Mesenchymal stem cell (in vitro differentiated cells and primary cell): Measurements from ENCODE around the gene MVB12A.
A peak's percentile ranks its signal among the peaks of the same experiment; 100 is the strongest.

Source experiments
- DNase-seq: peaks from one replicate; pipeline ENCODE4 v3.0.0-alpha.2; 2013
- H2AFZ ChIP-seq: one replicate; pipeline ENCODE4 v1.6.1; 2013; ENCODE audit warnings: low read depth, mild to moderate bottlenecking, control low read depth, inconsistent platforms, low read length, moderate library complexity
- H2AK5ac ChIP-seq: 2 replicates; pipeline ENCODE4 v1.6.1; 2013; ENCODE audit warnings: low read length, moderate library complexity, mild to moderate bottlenecking, inconsistent platforms; ENCODE audit not compliant: severe bottlenecking
- H2BK120ac ChIP-seq: one replicate; pipeline ENCODE4 v1.6.1; 2013; ENCODE audit warnings: low read depth, mild to moderate bottlenecking, inconsistent platforms, low read length, moderate library complexity
- H2BK12ac ChIP-seq, 2 experiments: one replicate each; pipeline ENCODE4 v1.6.1; 2013; ENCODE audit warnings: inconsistent platforms in 2 of 2, low read length in 2 of 2, mild to moderate bottlenecking in 2 of 2, moderate library complexity in 2 of 2, control low read depth in 1 of 2
- H2BK15ac ChIP-seq: one replicate; pipeline ENCODE4 v1.6.1; 2013; ENCODE audit warnings: mild to moderate bottlenecking, low read depth, inconsistent platforms; ENCODE audit not compliant: poor library complexity, severe bottlenecking
- H2BK5ac ChIP-seq: 2 replicates; pipeline ENCODE4 v1.6.1; 2013; ENCODE audit warnings: low read depth, mild to moderate bottlenecking, low read length, control low read depth, inconsistent platforms; ENCODE audit not compliant: poor library complexity, severe bottlenecking
- H3K14ac ChIP-seq, 2 experiments: one replicate each; pipeline ENCODE4 v1.6.1; 2013; ENCODE audit warnings: inconsistent platforms in 2 of 2, low read length in 2 of 2, control low read depth in 1 of 2, mild to moderate bottlenecking in 1 of 2, moderate library complexity in 1 of 2
- H3K18ac ChIP-seq, 2 experiments: one replicate each; pipeline ENCODE4 v1.6.1; 2013; ENCODE audit warnings: inconsistent platforms in 2 of 2, low read length in 2 of 2, control low read depth in 1 of 2, low read depth in 1 of 2, mild to moderate bottlenecking in 1 of 2
- H3K23ac ChIP-seq, 2 experiments: one replicate each; pipeline ENCODE4 v1.6.1; 2013; ENCODE audit warnings: inconsistent platforms in 2 of 2, low read length in 2 of 2, mild to moderate bottlenecking in 2 of 2, moderate library complexity in 2 of 2, control low read depth in 1 of 2
- H3K27ac ChIP-seq: 2 replicates; pipeline ENCODE4 v1.5.1; 2013; ENCODE audit warnings: mild to moderate bottlenecking, moderate library complexity, low read length, control low read depth, inconsistent platforms; ENCODE audit not compliant: poor library complexity, severe bottlenecking
- H3K27me3 ChIP-seq, 2 experiments: 2 replicates each; pipeline versions ENCODE4 v1.6.1 to v1.7.0; 2013; ENCODE audit warnings: low read length in 2 of 2, mild to moderate bottlenecking in 2 of 2, moderate library complexity in 2 of 2, control low read depth in 1 of 2, inconsistent platforms in 1 of 2; ENCODE audit not compliant: control insufficient read depth in 1 of 2, insufficient read depth in 1 of 2
- H3K36me3 ChIP-seq, 2 experiments: 2 replicates each; pipeline versions ENCODE4 v1.6.1 to v1.7.0; 2013; ENCODE audit warnings: low read length in 2 of 2, control low read depth in 1 of 2, inconsistent platforms in 1 of 2, low read depth in 1 of 2, mild to moderate bottlenecking in 1 of 2; ENCODE audit not compliant: insufficient read depth in 2 of 2, control insufficient read depth in 1 of 2
- H3K4ac ChIP-seq, 2 experiments: one replicate each; pipeline ENCODE4 v1.6.1; 2013; ENCODE audit warnings: inconsistent platforms in 2 of 2, low read length in 2 of 2, mild to moderate bottlenecking in 2 of 2, moderate library complexity in 2 of 2, control low read depth in 1 of 2, low read depth in 1 of 2
- H3K4me1 ChIP-seq: 2 replicates; pipeline ENCODE4 v1.6.1; 2013; ENCODE audit warnings: low read depth, low read length, control low read depth; ENCODE audit not compliant: control insufficient read depth, insufficient read depth
- H3K4me2 ChIP-seq: 2 replicates; pipeline ENCODE4 v1.6.1; 2013; ENCODE audit warnings: low read length, mild to moderate bottlenecking, inconsistent platforms; ENCODE audit not compliant: poor library complexity, severe bottlenecking
- H3K4me3 ChIP-seq, 2 experiments: 2 replicates each; pipeline versions ENCODE4 v1.5.1 to v1.7.0; 2013; ENCODE audit warnings: low read length in 2 of 2, mild to moderate bottlenecking in 2 of 2, control low read depth in 1 of 2, low read depth in 1 of 2; ENCODE audit not compliant: insufficient read depth in 1 of 2
- H3K79me1 ChIP-seq: replicated peaks from 2 replicates; pipeline ENCODE4 v1.6.1; 2013; ENCODE audit warnings: mild to moderate bottlenecking, control low read depth, low read length, inconsistent platforms; ENCODE audit not compliant: poor library complexity, severe bottlenecking
- H3K9ac ChIP-seq: 2 replicates; pipeline ENCODE4 v1.7.0; 2013; ENCODE audit warnings: mild to moderate bottlenecking, low read length, moderate library complexity
- H3K9me3 ChIP-seq: 2 replicates; pipeline ENCODE4 v1.7.0; 2013; ENCODE audit warnings: mild to moderate bottlenecking, low read length; ENCODE audit not compliant: control insufficient read depth
- H4K8ac ChIP-seq: one replicate; pipeline ENCODE4 v1.6.1; 2013; ENCODE audit warnings: inconsistent platforms, mild to moderate bottlenecking, low read length, moderate library complexity
- H4K91ac ChIP-seq: one replicate; pipeline ENCODE4 v1.6.1; 2013; ENCODE audit warnings: mild to moderate bottlenecking, low read length, inconsistent platforms
- WGBS: methylation state at CpG from one replicate; pipeline ENCODE4 v1.1.7; 2013; ENCODE audit warnings: mixed read lengths; 5-methylcytosine and 5-hydroxymethylcytosine counted together

MVB12A gene

DNA sequence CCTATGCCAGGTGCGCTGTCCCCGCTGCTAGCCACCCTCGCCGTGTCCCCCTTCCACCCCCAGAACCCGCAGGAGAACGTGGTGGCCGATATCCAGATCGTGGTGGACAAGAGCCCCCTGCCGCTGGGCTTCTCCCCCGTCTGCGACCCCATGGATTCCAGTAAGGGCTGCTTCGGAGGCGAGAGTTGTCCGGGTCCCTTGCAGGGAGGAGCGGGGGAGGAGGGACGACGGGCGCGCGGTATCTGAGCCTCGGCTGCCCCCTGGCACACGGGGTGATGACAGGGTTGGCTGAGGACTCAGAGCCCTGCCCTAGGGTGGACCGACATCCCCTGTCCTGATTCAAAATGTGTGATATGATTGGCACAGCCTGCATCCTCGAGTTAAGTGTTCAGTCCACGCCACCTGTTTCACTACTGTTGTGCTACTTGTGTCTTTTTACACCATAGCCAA lies 653 bp downstream of the MVB12A start:
- peak overlapping the region; percentile 97 for H4K91ac ChIP-seq
- H3K4me1 ChIP-seq, result peaks cover 16% of the 10 kb centered on the region
- H2AFZ ChIP-seq, result peak overlapping the region; percentile 99
- peak overlapping the region; percentile 80 for H3K4me2 ChIP-seq
- no peak overlapping the region for H3K27ac ChIP-seq
- peak overlapping the region; percentile 79 to 90 for H3K18ac ChIP-seq
- H3K79me1 ChIP-seq, result peaks cover 11% of the 10 kb centered on the region
- H3K36me3 ChIP-seq, result peaks cover 16 to 23% of the 10 kb centered on the region in 2 experiments
- 28% methylated on average over 25 of the region's 25 CpGs for WGBS
- peak overlapping the region; percentile 87 for H3K9ac ChIP-seq
- H3K4ac ChIP-seq, result peak overlapping the region; percentile 88 to 91
- H3K9me3 ChIP-seq, result no peaks in the 10 kb centered on the region
- H2BK12ac ChIP-seq, result peak overlapping the region; percentile 44 to 84
- H3K4me3 ChIP-seq, result peak overlapping the region; percentile 97 to 98
- peak; percentile 41 for DNase-seq
- H2BK15ac ChIP-seq, result no peak overlapping the region
- H3K23ac ChIP-seq, result peak overlapping the region in 1 of 2 experiments; percentile 85
- H2BK120ac ChIP-seq, result peak overlapping the region; percentile 97
- H3K14ac ChIP-seq, result peak overlapping the region in 1 of 2 experiments; percentile 96
- peak overlapping the region; percentile 77 for H4K8ac ChIP-seq
- peaks cover 0 to 8% of the 10 kb centered on the region in 2 experiments for H3K27me3 ChIP-seq
- no peak overlapping the region for H2BK5ac ChIP-seq
- no peak overlapping the region for H2AK5ac ChIP-seq

DNA sequence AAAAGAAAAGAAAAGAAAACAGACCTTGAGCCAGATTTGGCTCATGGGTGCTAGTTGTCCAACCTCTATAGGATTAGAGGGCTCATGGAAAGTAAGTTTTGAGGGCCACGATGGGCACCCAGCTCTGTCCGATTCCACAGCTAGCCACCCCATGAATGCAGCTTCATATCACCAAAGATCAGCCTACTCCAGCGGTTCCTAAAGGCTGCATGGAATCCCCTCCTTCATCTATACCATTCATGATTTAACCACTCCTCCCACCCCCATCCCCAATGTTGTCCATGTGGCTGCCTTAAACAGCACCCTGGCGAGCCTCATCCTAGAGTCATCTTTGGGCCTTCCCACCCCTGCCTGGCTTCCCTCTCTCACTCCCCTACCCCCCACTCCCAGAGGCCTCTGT lies 2.1 kb downstream of the MVB12A start:
- H3K23ac ChIP-seq, result no peak overlapping the region
- H2BK5ac ChIP-seq, result no peak overlapping the region
- H3K4ac ChIP-seq, result no peak overlapping the region
- H3K9ac ChIP-seq, result no peak overlapping the region
- H2AFZ ChIP-seq, result no peak overlapping the region
- WGBS, result 98% methylated on average over 4 of the region's 4 CpGs
- no peak overlapping the region for H2BK120ac ChIP-seq
- H3K14ac ChIP-seq, result no peak overlapping the region
- H4K8ac ChIP-seq, result no peak overlapping the region
- H2BK15ac ChIP-seq, result no peak overlapping the region
- H3K4me1 ChIP-seq, result peaks cover 16% of the 10 kb centered on the region
- no peak overlapping the region for H4K91ac ChIP-seq
- no peak overlapping the region for H3K18ac ChIP-seq
- H3K36me3 ChIP-seq, result peaks cover 16 to 23% of the 10 kb centered on the region in 2 experiments
- no peak overlapping the region for H2AK5ac ChIP-seq
- H3K79me1 ChIP-seq, result peaks cover 11% of the 10 kb centered on the region
- H3K27me3 ChIP-seq, result no peaks in the 10 kb centered on the region
- H3K27ac ChIP-seq, result no peak overlapping the region
- no peak overlapping the region for H2BK12ac ChIP-seq
- DNase-seq, result no peak
- no peak overlapping the region for H3K4me3 ChIP-seq
- H3K9me3 ChIP-seq, result no peaks in the 10 kb centered on the region
- H3K4me2 ChIP-seq, result no peak overlapping the region

- H3K9me3 ChIP-seq, result no peaks in the 10 kb centered on the region
- H4K8ac ChIP-seq, result no peak overlapping the region
- H2AFZ ChIP-seq, result no peak overlapping the region
- H4K91ac ChIP-seq, result no peak overlapping the region
- H2BK15ac ChIP-seq, result no peak overlapping the region
- no peak overlapping the region for H3K4me3 ChIP-seq
- no peak overlapping the region for H3K4ac ChIP-seq
- WGBS, result 95% methylated on average over 19 of the region's 20 CpGs
- no peak overlapping the region for H2BK5ac ChIP-seq
- no peak overlapping the region for H3K4me2 ChIP-seq
- DNase-seq, result no peak
- peaks cover 16 to 23% of the 10 kb centered on the region in 2 experiments for H3K36me3 ChIP-seq
- no peak overlapping the region for H2BK120ac ChIP-seq
- H2BK12ac ChIP-seq, result no peak overlapping the region
- H3K4me1 ChIP-seq, result peaks cover 16% of the 10 kb centered on the region
- no peaks in the 10 kb centered on the region for H3K27me3 ChIP-seq
- no peak overlapping the region for H3K14ac ChIP-seq
- no peak overlapping the region for H3K9ac ChIP-seq
- no peak overlapping the region for H3K27ac ChIP-seq
- no peak overlapping the region for H2AK5ac ChIP-seq
- no peak overlapping the region for H3K18ac ChIP-seq
- no peak overlapping the region for H3K23ac ChIP-seq
- peaks cover 11% of the 10 kb centered on the region for H3K79me1 ChIP-seq
These were observed 3.8 kb downstream of the MVB12A start for GRCh38 chr19:17423429-17424208.

DNA sequence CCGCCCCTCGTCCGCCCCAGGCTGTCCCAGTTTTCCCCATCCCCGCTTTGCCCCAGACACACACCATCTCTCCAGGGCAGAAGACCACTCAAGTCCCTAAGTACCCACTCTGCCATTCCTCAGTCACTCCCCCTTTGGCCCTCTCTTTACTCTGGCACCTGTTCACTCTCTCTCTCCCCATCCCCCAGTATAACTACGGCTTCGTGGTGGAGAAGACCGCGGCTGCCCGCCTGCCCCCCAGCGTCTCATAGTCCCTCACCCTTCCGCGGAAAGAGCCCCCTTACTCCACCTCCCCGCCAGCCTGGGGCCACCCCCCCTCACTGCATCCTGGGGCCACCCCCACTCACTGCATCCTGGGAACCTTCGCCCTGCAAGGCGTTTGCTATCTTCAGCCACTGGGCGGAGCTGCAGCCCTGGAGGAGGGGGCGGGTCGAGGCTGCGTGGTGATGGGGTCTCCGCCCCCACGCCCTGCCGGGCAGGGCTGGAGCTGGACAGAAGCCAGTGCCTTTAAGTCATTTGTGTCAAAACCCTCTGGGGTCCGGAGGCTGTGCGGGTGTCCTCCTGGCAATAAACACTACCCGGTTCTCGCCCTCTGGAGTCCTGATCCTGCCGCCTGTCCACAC lies 5.0 kb downstream of the MVB12A start:
- Histone ChIP-seq H3K4me1 (peaks cover 16% of the 10 kb centered on the region), H2BK5ac (no peak overlapping the region), H4K91ac (peak overlapping the region; percentile 78), H3K14ac (no peak overlapping the region), H2BK15ac (no peak overlapping the region), H3K18ac (peak overlapping the region in 1 of 2 experiments; percentile 24), H3K9ac (no peak overlapping the region), H2AFZ (no peak overlapping the region), H3K4me2 (no peak overlapping the region), H3K79me1 (peaks cover 9% of the 10 kb centered on the region), H3K27me3 (no peaks in the 10 kb centered on the region), H4K8ac (no peak overlapping the region), H3K23ac (no peak overlapping the region), H3K4me3 (no peak overlapping the region), H3K4ac (no peak overlapping the region), H3K27ac (no peak overlapping the region), H2AK5ac (no peak overlapping the region), H3K9me3 (no peaks in the 10 kb centered on the region), H2BK12ac (peak overlapping the region in 1 of 2 experiments; percentile 23), H2BK120ac (no peak overlapping the region), H3K36me3 (peaks cover 16 to 23% of the 10 kb centered on the region in 2 experiments)
- 13% methylated on average over 24 of the region's 27 CpGs for WGBS
- peak; percentile 66 for DNase-seq
